Prostate gland (tissue), 2 donors: ENCODE data around the gene ADAMTSL3.

Experiments
- CTCF ChIP-seq, 4 experiments: fragments of 200-600 bp in 2 of 4; fragments of 450-650 bp in 2 of 4; sonication (generic) in 2 of 4; IDR thresholded peaks; 1 replicate in 3 of 4; 2 replicates in 1 of 4; pipeline ENCODE4 v1.5.1; 2016 to 2019; ENCODE audit warnings: antibody characterized with exemption in 4 of 4, mild to moderate bottlenecking in 2 of 4, moderate library complexity in 2 of 4
- POLR2A ChIP-seq: fragments of 450-650 bp; IDR thresholded peaks from one replicate; pipeline ENCODE4 v1.6.1; 2016; ENCODE audit warnings: antibody characterized with exemption, mild to moderate bottlenecking

GRCh38 chr15:83935774-83936173 lies 281.9 kb downstream of the ADAMTSL3 start:
- TF ChIP-seq CTCF (IDR thresholded peaks at IDR 0.05) (no peak), POLR2A (no peak)
